HUDEP-2 (cell line): ENCODE results near the gene DLG3.

Source experiments
- DNase-seq, 76 experiments: peaks; one replicate each; lab custom pipeline; 2025; ENCODE audit not compliant: unreplicated experiment in 76 of 76; lab: John Stamatoyannopoulos, UW

Gene DLG3

GRCh38 chrX:70476166-70476933 is 31.7 kb downstream of the DLG3 start:
- no peak for DNase-seq

- DNase-seq = no peak
Observed at GRCh38 chrX:70476934-70477733, 32.5 kb downstream of the DLG3 start.

- DNase-seq = no peak
Observed at GRCh38 chrX:70477734-70478075, 33.1 kb downstream of the DLG3 start.

- no peak for DNase-seq
Observed at GRCh38 chrX:70478526-70479245, 34.1 kb downstream of the DLG3 start.

- DNase-seq = no peak
Observed at GRCh38 chrX:70479247-70479921, 34.7 kb downstream of the DLG3 start.

GRCh38 chrX:70479922-70480659 is 35.5 kb downstream of the DLG3 start:
- DNase-seq = no peak

- no peak for DNase-seq
Observed at GRCh38 chrX:70480660-70481018, 36.0 kb downstream of the DLG3 start.

- DNase-seq = no peak
Observed at GRCh38 chrX:70481471-70482270, 37.0 kb downstream of the DLG3 start.

GRCh38 chrX:70482300-70482699 is 37.7 kb downstream of the DLG3 start:
- no peak for DNase-seq

GRCh38 chrX:70485466-70485865 is 40.8 kb downstream of the DLG3 start:
- no peak for DNase-seq

- DNase-seq = no peak
Observed at GRCh38 chrX:70488856-70489255, 44.2 kb downstream of the DLG3 start.

- no peak for DNase-seq
Observed at GRCh38 chrX:70494441-70494840, 49.8 kb downstream of the DLG3 start.

- no peak for DNase-seq
Observed at GRCh38 chrX:70496491-70496890, 51.9 kb downstream of the DLG3 start.

- no peak for DNase-seq
Observed at GRCh38 chrX:70497026-70497425, 52.4 kb downstream of the DLG3 start.

GRCh38 chrX:70498129-70498528 is 53.5 kb downstream of the DLG3 start:
- no peak for DNase-seq

- no peak for DNase-seq
Observed at GRCh38 chrX:70500826-70501225, 56.2 kb downstream of the DLG3 start.

GRCh38 chrX:70504772-70505450 is 60.3 kb downstream of the DLG3 start:
- DNase-seq = no peak

- DNase-seq = no peak
Observed at GRCh38 chrX:70505451-70505841, 60.8 kb downstream of the DLG3 start.

GRCh38 chrX:70508296-70508911 is 63.8 kb downstream of the DLG3 start:
- DNase-seq = no peak
